DMS114 treated with DMSO at 0.1 percent for 48 hours (cell line): ENCODE measurements around the gene RBM4B.
"Not testable (repeated sequence)": the region's sequence is repeated elsewhere in the genome, so short reads cannot be mapped to it uniquely, and the experiment has no call there.

Experiments used
- DNase-seq: peaks from one replicate; lab custom pipeline; 2025; ENCODE audit not compliant: unreplicated experiment; lab: John Stamatoyannopoulos, UW

RBM4B gene

GRCh38 chr11:66643745-66644437 lies 33.8 kb downstream of the RBM4B start:
- no peak for DNase-seq

- no peak for DNase-seq
Measured at GRCh38 chr11:66641834-66642233, 35.9 kb downstream of the RBM4B start.

- DNase-seq, result not testable (repeated sequence)
Measured at GRCh38 chr11:66639814-66640340, 37.8 kb downstream of the RBM4B start.

- DNase-seq, result no peak
Measured at GRCh38 chr11:66639066-66639813, 38.4 kb downstream of the RBM4B start.

GRCh38 chr11:66638177-66639065 lies 39.3 kb downstream of the RBM4B start, which contains the start of gene RBM4:
RBM4 (plus strand) TSS chr11:66638703; CDS start chr11:66639712, 1,009 bp downstream.
- DNase-seq, result peak; percentile 100

- DNase-seq, result peak; percentile 49
Measured at GRCh38 chr11:66637557-66638176, 40.0 kb downstream of the RBM4B start.

- DNase-seq, result no peak
Measured at GRCh38 chr11:66636411-66636810, 41.3 kb downstream of the RBM4B start.

GRCh38 chr11:66632952-66633351 lies 44.7 kb downstream of the RBM4B start:
- DNase-seq, result no peak

GRCh38 chr11:66631883-66632282 lies 45.8 kb downstream of the RBM4B start:
- DNase-seq, result no peak

GRCh38 chr11:66629356-66629755 lies 48.3 kb downstream of the RBM4B start:
- no peak for DNase-seq

GRCh38 chr11:66628061-66628603 lies 49.6 kb downstream of the RBM4B start:
- no peak for DNase-seq

- DNase-seq, result no peak
Measured at GRCh38 chr11:66626926-66627325, 50.8 kb downstream of the RBM4B start.

- no peak for DNase-seq
Measured at GRCh38 chr11:66626382-66626781, 51.3 kb downstream of the RBM4B start.

GRCh38 chr11:66625752-66626149 lies 51.9 kb downstream of the RBM4B start:
- DNase-seq, result no peak

- no peak for DNase-seq
Measured at GRCh38 chr11:66625041-66625751, 52.5 kb downstream of the RBM4B start.

- no peak for DNase-seq
Measured at GRCh38 chr11:66624450-66624849, 53.2 kb downstream of the RBM4B start.

GRCh38 chr11:66619080-66619554 lies 58.6 kb downstream of the RBM4B start:
- no peak for DNase-seq

- no peak for DNase-seq
Measured at GRCh38 chr11:66617155-66617834, 60.4 kb downstream of the RBM4B start.
